ENCODE data around the gene ANO10.
"Not testable (repeated sequence)": the region's sequence is repeated elsewhere in the genome, so short reads cannot be mapped to it uniquely, and the experiment has no call there.

GRCh38 chr3:43591866-43592265 lies 29.9 kb downstream of the ANO10 start:
- not testable (repeated sequence) for TF ChIP-seq CTCF, POLR2A (IDR thresholded peaks at IDR 0.05)

Measured in thyroid gland (tissue), 4 donors.